ENCODE results near the gene SHC3.

Gene SHC3

DNA sequence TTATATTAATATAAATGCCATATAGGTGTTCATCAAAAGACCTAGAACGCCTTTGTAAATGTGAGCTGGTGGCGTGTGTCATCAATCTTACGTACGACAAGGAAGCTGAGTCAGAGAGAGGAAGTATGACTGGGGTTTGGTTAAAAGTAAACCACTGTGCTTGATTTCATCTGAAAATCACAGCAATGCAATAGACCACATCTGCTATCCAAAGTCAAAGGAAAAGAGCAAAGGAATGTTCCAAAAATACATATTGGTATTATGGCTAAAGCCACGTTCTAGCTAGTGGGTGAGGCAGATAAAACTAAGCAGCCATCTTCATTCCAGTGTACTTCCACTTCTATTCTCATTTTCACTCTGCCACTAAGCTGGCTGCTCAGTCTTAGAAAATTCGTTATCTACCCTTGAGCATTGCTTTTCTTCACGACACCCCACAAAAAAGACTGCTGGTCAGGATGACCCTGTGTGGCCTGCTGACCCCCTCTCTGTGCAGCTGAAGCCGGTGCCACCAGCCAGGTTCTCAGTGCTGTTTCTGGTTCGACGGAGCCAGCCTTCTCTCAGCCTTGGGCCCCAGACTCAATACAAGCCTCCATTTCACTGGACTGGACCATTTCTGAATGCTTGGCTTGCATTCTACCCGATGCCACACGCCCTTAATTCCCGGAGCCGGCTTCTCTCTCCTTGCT lies 23.8 kb downstream of the SHC3 start:
- DNase-seq (ENCODE audit: low spot score) = no peak

DNA sequence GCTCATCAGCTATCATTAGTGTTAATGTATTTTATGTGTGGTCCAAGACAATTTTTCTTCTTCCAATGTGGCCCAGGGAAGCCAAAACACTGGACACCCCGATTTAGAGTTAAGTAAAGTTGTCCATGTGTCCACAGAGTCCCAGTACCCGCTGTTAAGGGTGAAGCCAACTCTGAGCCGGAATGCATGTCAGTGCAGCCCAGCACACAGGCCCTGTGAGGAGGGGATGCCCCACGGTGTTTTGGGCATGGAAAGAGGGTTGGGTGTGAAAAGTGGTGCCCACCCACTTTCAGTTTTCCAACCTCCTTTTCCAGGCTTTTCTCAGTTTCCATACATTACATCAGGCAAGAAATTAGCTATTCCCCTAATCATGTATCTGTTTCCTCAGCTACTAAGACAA lies 24.4 kb downstream of the SHC3 start:
- no peak for DNase-seq (ENCODE audit: low spot score)

DNA sequence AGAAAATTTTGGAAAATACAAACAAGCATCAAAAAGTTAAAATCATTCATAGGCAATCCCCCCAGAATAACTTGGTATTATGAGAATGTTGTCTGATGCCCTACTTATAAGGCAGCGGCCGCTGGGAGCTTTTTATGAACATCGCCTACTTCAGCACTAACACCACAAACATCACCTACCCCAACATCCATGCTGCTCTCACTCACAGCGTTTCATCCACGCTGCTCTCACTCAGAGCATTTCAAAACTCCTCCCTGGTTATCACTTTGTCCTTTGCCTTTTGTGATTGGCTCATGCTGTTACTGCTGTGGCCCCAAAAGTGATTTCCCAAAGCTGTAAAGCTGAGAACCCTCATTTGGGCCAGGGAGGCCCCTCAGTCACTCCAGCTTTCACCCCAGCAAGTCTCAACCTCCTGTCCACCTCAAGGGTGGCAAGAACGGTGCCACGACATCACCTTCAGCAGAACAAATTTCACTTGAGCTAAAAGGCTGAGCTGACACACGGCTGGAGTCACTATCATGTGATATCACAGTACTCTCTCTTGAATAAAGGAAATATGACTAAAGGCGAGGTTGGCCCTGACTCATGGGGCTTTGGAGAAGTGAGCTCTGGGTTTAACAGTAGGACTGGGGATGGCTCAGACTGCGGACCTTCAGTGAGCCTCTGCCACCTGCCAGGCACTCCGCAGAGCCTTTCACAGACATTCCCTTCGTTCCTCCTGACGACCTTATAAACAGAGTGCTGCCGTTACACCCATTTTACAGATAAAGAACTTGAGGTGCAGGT lies 25.2 kb downstream of the SHC3 start:
- DNase-seq (ENCODE audit: low spot score) = no peak

DNA sequence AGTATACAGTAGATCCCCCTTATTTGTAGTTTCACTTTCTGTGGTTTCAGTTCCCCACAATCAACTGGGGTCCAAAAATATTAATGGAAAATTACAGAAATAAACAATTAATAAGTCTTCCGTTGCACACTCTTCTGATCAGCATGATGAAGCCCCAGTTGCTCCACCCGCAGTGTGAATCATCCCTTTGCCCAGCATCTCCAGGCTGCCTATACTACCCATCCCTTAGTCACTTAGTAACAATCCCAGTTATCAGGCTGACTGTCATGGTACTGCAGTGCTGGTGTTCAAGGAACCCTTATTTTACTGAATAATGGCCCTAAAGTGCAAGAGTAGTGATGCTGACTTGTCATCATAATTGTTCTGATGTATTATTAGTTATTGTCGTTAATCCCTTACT lies 28.9 kb downstream of the SHC3 start:
- no peak for DNase-seq (ENCODE audit: low spot score)

DNA sequence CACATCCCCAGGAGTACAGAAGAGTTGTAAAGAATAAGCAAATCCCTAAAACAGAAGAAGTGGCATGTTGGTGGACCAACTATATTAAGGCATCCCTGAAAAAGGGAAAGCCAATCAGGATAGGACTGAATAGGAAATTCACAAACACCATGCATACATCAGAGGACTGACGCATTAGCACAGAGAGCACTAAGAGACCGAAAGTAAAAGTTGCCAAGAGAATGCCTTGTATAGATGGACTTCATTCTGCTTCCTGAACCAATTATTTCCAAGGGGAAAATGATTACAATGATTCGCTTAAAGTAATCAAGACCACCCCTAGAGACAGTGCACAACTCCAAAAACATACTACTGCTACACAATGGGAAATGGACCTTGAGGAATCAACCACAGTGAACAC lies 33.5 kb downstream of the SHC3 start:
- DNase-seq (ENCODE audit: low spot score) = no peak

DNA sequence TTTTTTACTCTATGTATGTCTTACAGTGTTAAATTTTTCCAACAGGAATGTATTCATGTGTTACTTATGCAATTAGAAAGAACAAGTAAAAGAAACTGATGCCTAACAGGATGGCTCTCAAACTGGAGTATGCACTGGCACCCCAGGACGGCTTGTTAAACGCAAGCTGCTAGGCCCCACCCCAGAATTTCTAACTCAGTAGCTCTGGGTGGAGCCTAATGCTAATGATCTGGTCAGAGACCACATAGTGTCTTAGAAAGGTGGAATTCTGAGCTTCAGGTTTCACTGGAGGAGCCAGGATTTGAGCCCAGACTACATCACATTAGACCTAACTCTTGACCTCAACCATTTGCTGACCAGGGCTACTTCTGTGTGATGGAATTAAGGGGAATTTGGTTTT lies 34.4 kb downstream of the SHC3 start:
- DNase-seq (ENCODE audit: low spot score) = no peak

DNA sequence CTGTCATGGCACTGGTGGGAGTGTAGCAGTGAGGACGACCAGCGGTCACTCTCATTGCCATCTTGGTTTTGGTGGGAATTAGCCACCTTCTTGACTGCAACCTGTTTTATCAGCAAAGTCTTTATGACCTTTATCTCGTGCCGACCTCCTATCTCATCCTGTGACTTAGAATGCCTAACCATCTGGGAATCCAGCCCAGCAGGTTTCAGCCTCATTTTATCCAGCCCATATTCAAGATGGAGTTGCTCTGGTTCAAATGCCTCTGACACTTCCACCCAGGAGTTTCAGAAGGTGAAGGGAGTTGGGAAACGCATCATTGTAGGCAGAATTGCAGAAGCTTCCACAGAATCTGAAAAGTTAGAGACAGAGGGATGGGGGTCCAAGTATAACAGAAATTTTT lies 35.4 kb downstream of the SHC3 start:
- no peak for DNase-seq (ENCODE audit: low spot score)

DNA sequence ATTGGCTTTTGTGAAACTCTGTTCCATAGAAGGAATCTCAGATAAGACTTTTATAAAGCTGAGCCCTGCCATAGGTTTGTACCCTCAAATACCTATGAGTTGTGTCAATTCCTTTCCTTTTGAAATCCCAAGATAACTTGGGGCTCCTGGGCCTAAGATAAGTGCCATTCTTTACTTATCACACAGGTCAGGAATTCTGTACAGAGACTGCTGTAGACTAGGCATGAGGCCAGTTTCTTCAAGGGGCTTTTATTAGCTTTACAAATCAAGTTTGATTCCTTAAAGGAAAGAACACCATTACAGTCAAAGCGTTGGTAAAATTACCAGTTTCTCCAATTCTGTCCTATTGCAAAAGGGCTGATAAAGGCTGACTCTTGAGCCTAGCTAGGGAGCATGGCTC lies 39.2 kb downstream of the SHC3 start:
- no peak for DNase-seq (ENCODE audit: low spot score)

DNA sequence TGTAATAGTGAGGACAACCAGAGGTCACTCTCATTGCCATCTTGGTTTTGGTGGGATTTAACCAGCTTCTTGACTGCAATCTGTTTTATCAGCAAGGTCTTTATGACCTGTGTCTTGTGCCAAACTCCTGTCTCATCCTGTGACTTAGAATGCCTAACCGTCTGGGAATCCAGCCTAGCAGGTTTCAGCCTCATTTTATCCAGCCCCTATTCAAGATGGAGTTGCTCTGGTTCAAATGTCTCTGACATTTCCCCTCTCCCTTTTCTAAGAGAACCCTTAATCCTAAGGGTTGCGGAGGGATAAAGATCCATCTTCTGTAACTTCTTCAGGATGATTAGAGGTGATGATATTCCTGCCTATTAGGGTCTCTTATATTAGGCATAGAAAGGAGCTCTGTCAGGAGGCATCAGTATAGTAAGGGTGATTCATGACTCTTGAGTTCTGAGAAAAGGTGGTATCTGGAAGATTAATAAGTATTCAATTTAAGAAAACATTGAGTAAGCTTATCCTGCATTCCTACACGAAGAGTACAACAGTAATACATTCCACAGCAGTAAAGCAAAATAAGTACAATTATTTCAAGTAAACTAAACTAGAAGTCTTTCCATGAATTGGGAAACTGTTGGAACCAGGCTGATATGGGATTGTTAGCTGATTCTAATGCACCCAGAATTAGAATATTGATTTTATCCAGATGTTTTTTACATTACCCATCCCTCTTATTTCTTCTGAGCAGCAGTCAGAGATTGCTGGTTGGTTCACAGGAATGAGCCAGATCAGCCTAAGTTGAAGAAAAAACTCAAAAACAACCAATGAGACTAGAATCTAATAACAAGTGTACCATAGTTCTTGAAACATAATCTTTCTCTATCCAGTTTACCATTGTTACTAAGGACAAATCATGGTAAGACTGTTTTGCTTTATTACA lies 39.9 kb downstream of the SHC3 start:
- no peak for DNase-seq (ENCODE audit: low spot score)

DNA sequence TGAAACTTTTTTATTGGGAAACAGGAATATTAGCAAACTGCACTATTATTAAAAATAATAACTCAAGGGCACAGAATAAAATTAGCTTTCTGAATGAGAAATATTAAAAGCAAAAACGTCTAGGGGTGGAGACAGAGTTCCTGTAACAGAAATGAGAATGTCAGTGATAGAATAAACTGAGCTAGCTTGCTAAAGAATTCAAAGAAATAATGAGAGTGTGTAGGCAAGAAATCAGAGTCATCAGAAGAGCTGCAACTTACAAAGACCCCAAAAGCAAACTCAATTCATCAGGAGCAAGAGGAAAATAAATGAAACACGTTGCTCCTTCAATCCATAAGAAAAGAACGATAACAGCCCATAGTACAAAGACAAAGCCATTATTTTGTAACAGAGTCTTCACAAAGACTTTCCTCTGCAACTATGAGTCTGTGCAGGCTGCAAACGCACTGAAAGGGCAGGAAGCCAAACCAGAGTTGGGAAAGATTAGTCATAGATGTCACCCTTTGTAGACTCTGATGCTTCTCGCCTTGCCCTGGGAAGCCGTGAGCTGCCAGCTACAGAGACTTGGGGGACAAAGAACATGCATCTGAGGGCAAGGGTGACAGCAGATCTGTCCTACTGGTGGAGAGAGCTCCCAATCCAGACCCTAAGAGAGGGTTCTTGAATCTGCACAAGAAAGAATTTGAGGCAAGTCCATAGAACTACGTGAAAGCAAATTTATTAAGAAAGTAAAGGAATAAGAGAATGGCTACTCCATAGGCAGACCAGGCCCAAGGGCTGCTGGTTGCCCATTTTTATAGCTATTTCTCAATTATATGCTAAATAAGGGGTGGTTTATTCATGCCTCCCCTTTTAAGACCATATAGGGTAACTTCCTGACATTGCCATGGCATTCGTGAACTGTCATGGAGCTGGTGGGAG lies 40.8 kb downstream of the SHC3 start:
- no peak for DNase-seq (ENCODE audit: low spot score)

DNA sequence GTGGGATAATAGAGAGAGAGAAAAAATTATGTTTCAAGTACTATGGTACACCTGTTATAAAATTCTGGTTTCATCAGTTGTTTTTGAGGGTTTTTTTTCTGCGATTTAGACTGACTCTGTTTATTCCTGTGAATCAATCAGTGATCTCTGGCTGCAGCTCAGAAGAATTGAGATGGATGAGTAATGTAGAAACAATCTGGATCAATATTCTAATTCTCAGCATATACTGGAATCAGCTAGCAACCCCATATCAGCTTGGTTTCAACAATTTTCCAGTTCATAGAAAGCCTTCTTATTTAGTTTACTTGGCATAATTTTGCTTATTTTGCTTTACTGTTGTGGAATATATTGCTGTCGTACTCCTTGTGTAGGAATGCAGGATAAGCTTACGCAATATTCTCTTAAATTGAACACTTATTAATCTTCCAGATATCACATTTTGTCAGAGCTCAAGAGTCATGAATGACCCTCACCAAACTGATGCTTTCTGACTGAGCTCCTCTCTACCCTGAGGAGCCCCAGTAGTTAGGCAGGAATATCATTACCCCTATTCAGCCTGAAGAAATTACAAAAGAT lies 42.9 kb downstream of the SHC3 start:
- DNase-seq (ENCODE audit: low spot score) = no peak

DNA sequence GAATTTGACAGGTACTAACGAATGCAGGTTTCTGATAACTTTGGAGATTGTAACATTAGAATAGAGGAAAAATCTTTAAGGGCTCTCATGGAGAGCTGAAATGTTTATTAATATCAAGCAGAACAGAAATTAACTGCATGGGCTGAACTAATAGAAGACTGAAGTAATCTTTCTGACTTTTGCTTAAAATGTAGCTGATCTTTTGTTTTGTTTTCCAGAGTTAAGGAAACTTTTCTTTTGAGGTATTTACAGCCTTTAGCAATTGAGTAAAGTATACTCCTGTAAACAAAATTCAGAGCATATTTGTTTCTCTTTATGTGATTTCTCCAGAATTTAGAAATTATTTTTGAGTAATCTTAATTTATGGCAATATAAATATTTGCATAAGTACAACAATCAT lies 43.9 kb downstream of the SHC3 start:
- DNase-seq (ENCODE audit: low spot score) = no peak

DNA sequence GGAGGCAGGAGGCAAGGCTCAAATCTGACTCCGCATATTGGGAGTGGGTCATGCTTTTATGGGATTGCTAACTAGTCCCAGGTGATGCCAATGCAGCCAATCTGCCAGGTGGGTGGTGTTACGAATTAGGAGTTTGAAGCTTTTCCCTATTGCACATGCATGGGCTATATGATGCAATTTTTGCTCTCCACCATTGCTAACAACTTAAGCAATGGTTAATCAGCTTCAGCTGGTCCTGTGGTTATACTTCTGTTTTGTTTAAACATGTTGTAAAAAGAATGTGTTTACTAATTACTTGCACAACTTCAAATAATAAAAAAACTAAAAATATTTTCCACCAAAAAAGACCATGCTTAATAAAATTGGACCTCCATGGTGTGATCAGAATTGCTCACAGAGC lies 55.7 kb downstream of the SHC3 start:
- DNase-seq (ENCODE audit: low spot score) = no peak

DNA sequence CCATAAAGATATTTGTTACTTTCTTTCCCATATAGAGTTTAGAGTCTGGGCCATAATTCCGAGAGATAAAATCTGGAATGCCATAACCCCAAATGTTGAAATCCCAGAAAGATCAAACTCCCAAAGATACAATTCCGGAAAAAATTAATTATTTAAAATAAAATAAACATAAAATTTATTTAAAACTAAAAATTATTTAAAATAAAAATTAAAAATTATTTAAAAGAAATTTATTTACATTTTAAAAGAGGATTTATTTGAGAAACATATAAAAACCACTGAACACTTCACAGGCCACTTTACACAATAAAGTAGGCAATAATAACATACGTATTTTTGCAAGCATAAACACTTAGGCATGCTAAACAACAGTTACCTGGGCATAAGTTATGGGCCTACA lies 57.9 kb downstream of the SHC3 start:
- no peak for DNase-seq (ENCODE audit: low spot score)

DNA sequence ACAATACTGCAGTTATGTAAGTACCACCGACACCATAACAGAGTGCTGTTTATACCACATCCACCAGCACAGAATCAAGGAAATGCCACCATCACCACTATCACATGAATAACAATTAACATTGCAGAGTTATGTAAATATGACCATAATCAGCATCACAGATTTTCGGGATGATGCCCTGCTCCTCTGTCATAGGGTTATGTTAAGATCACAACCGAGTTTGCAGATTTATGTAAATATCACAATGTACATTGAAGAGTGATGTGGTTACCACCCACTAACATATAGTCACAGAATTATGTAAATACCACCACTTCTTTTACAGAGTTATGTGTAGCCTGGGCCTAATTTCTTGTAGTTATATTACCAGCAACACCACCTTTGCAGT lies 61.8 kb downstream of the SHC3 start:
- no peak for DNase-seq (ENCODE audit: low spot score)

DNA sequence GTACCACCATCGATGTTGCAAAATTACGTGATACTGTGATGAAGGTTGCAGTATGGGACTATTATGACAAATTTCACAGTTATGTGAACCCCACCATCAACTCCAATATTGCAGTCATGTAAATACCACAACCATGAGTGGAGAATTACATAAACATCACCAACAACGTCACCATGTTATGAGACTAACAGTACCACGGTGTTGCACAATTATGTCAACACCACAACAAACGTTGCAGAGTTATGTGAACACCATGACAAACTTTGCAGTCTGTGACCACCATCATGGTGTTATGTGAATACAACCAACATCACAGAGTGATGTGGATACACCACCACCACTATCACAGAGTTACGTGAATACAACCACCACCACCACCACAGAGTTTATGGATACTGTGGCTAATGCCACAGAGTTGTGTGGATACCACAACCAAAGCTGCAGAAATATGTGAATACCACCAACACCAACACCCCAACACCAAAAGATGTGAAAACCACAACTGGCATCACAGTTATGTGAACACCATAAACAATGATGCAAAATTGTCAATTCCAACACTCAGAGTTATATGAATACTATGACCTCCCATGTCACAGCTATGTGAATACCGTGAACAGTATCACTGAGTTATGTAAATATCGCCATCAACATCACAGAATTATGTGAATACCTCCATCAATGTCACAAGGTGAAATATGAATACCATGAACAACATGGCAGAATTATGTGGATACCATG lies 62.4 kb downstream of the SHC3 start:
- DNase-seq (ENCODE audit: low spot score) = no peak

DNA sequence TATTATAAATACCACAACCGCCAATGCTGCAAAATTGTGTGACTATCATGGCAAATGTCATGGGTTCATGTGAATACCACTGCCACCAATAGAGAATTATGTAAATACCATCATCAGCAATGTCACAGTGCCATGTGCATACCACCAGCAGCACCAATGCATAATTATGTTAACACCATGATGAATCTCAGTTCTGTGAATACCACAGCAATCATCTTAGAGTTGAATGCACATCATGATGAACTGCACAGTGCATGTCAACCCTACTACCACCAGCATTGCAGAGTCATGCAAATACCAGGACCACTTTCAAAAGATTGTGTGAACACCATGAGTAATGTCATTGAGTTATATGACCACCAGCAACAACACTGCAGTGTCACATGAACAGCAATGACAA lies 63.2 kb downstream of the SHC3 start:
- DNase-seq (ENCODE audit: low spot score) = no peak

DNA sequence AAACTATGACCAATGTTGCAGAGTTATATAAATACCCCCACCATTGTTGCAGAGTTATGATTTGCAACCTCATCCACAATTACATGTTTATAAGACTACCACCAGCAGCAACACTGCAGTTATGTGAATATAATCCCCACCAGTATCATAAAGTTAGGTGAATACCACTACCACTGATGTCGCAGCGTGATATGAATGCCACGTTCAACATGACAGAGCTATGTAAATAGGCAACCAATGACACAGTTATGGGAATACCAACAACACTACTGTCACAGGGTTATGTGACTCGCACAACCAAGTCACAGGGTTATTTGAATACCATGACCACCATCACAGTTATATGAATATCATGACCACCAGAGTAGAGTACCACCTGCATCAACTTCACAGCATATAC lies 63.9 kb downstream of the SHC3 start:
- DNase-seq (ENCODE audit: low spot score) = no peak

DNA sequence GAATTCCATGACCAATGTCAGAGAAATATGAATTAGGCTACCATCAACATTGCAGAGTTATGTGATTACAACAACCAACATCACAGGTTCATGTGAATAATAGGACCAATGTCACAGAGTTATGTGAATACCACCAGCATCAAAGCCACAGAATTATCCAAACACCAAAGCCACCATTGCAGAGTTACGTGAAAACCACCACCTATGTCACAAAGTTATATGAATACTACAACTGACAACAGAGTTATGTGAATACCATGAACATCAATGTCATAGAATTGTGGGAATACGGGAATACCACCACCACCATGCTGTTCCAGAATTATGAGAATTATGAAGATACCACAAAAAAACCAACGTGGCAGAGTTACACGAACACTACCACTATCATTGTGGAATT lies 64.8 kb downstream of the SHC3 start:
- DNase-seq (ENCODE audit: low spot score) = no peak

DNA sequence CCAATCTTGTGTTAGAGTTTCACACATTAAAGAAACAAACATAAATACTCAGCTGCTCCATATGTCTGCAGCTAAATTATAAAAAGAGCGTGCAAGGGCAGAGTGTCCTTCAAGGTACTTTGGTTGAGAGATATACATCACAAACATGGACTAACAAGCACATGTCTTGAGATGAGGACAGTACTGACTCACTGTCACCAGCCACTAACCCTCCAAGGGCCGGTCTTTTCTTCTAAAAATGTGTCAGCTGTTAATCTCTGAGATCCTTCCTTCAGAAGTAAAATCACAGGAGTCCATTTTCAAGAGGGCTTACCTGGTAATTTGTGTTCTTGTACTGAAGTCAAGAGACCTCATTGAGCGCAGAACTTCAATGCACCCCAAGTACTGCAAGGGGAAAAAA lies 66.4 kb downstream of the SHC3 start:
- no peak for DNase-seq (ENCODE audit: low spot score)

DNA sequence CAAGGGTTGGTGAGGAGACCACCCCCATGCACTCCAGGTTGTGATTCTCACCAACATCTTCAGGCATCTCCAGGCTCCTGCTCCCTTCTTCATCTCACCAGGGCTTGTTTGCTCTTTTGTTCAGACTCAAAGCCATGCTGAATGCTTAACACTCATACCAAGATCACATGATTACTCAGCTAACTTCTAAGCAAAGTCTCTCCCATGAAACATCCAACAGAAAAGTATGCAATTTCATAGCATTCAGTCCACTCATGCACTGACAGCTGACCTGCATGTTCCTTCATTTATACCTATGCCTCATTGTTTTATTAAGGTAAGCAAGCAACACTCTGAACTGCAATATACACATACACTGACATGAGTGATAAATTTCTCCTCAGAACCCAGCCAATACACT lies 69.0 kb downstream of the SHC3 start:
- no peak for DNase-seq (ENCODE audit: low spot score)
